Vagina (tissue), 2 donors: ENCODE data around the gene P2RX5.

Experiments
- POLR2A ChIP-seq, 2 donors: fragments of 450-650 bp; IDR thresholded peaks; one replicate each; pipeline ENCODE4 v1.6.1; 2017; ENCODE audit warnings: antibody characterized with exemption in 2 of 2, mild to moderate bottlenecking in 2 of 2, moderate library complexity in 2 of 2
- TF ChIP-seq, protein P1 (sequence below), 3 experiments: fragments of 450-650 bp in 2 of 3; fragments of 200-600 bp in 1 of 3; sonication (generic) in 1 of 3; IDR thresholded peaks; one replicate each; pipeline ENCODE4 v1.5.1; 2017 to 2019; ENCODE audit warnings: antibody characterized with exemption in 3 of 3, mild to moderate bottlenecking in 2 of 3, moderate library complexity in 2 of 3

GRCh38 chr17:3647769-3648555 is 48.0 kb downstream of the P2RX5 start:
- TF ChIP-seq, protein P1, sequence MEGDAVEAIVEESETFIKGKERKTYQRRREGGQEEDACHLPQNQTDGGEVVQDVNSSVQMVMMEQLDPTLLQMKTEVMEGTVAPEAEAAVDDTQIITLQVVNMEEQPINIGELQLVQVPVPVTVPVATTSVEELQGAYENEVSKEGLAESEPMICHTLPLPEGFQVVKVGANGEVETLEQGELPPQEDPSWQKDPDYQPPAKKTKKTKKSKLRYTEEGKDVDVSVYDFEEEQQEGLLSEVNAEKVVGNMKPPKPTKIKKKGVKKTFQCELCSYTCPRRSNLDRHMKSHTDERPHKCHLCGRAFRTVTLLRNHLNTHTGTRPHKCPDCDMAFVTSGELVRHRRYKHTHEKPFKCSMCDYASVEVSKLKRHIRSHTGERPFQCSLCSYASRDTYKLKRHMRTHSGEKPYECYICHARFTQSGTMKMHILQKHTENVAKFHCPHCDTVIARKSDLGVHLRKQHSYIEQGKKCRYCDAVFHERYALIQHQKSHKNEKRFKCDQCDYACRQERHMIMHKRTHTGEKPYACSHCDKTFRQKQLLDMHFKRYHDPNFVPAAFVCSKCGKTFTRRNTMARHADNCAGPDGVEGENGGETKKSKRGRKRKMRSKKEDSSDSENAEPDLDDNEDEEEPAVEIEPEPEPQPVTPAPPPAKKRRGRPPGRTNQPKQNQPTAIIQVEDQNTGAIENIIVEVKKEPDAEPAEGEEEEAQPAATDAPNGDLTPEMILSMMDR (IDR thresholded peaks at IDR 0.05), result no peak
- no peak for TF ChIP-seq POLR2A (IDR thresholded peaks at IDR 0.05)
